Activated CD4-positive, alpha-beta T cell treated with anti-CD3 and anti-CD28 coated beads, Interleukin-2, amount 50 U/mL, for 1 hour (primary cell): ENCODE measurements around the gene SURF1.
"Not testable (repeated sequence)": the region's sequence is repeated elsewhere in the genome, so short reads cannot be mapped to it uniquely, and the experiment has no call there.

ENCODE experiments used
- DNase-seq: peaks from one replicate; pipeline ENCODE4 v3.0.0-alpha.2; 2020

The SURF1 gene

GRCh38 chr9:133383438-133383837 is 27.2 kb upstream of the SURF1 start:
- DNase-seq, result no peak

- DNase-seq, result no peak
These were observed 26.3 kb upstream of the SURF1 start for GRCh38 chr9:133382507-133383141.

- no peak for DNase-seq
These were observed 24.4 kb upstream of the SURF1 start for GRCh38 chr9:133380734-133381133.

- no peak for DNase-seq
These were observed 23.1 kb upstream of the SURF1 start for GRCh38 chr9:133379153-133380086.

- DNase-seq, result no peak
These were observed 22.2 kb upstream of the SURF1 start for GRCh38 chr9:133378408-133378962.

- DNase-seq, result no peak
These were observed 21.5 kb upstream of the SURF1 start for GRCh38 chr9:133377721-133378216.

GRCh38 chr9:133377280-133377679 is 21.0 kb upstream of the SURF1 start:
- DNase-seq, result not testable (repeated sequence)

- peak; percentile 94 for DNase-seq
These were observed 19.7 kb upstream of the SURF1 start, which contains the start of the genes STKLD1 and SURF4 for GRCh38 chr9:133375724-133376654. STKLD1 (plus strand) TSS chr9:133376366; CDS start chr9:133376474, 108 bp downstream. SURF4 (minus strand) TSS chr9:133376060; CDS start chr9:133375969, 91 bp downstream.

GRCh38 chr9:133375116-133375723 is 18.9 kb upstream of the SURF1 start:
- DNase-seq, result no peak

GRCh38 chr9:133374612-133375115 is 18.4 kb upstream of the SURF1 start:
- DNase-seq, result no peak

- no peak for DNase-seq
These were observed 15.9 kb upstream of the SURF1 start for GRCh38 chr9:133372144-133372543.

GRCh38 chr9:133371261-133371711 is 15.0 kb upstream of the SURF1 start:
- DNase-seq, result peak; percentile 65

GRCh38 chr9:133370685-133371084 is 14.4 kb upstream of the SURF1 start:
- DNase-seq, result peak; percentile 38

GRCh38 chr9:133369933-133370332 is 13.6 kb upstream of the SURF1 start:
- DNase-seq, result no peak

- no peak for DNase-seq
These were observed 13.1 kb upstream of the SURF1 start for GRCh38 chr9:133369422-133369821.

GRCh38 chr9:133368249-133368881 is 12.1 kb upstream of the SURF1 start:
- DNase-seq, result no peak

- DNase-seq, result no peak
These were observed 11.5 kb upstream of the SURF1 start for GRCh38 chr9:133367778-133368177.

- no peak for DNase-seq
These were observed 10.9 kb upstream of the SURF1 start for GRCh38 chr9:133367221-133367620.

GRCh38 chr9:133366435-133366834 is 10.1 kb upstream of the SURF1 start:
- no peak for DNase-seq

GRCh38 chr9:133362359-133363044 is 6.2 kb upstream of the SURF1 start:
- DNase-seq, result no peak
